Gastroesophageal sphincter (tissue), 4 donors: ENCODE data around the gene PYURF. TPM values are rescaled to one million over a fixed set of nuclear protein-coding genes. Genes with fewer than 3 reads are reported as not detected.

Source experiments
- ATAC-seq: fragments of 150-250 bp; one replicate; pipeline ENCODE4 v1.9.1; 2016; ENCODE audit warnings: mild to moderate bottlenecking, moderate library complexity
- H3K27ac ChIP-seq, 4 donors: fragments of 200-600 bp; sonication (generic) in 3 of 4; 1 replicate in 3 of 4; 2 replicates in 1 of 4; pipeline ENCODE4 v1.5.1; 2016 to 2019
- H3K27me3 ChIP-seq: fragments of 200-600 bp; sonication (generic); one replicate; pipeline ENCODE4 v1.5.1; 2019
- H3K36me3 ChIP-seq, 2 donors: fragments of 200-600 bp; sonication (generic); one replicate each; pipeline ENCODE4 v1.5.1; 2019; ENCODE audit warnings: control low read depth in 1 of 2
- H3K4me1 ChIP-seq, 3 donors: fragments of 200-600 bp; sonication (generic); 1 replicate in 2 of 3; 2 replicates in 1 of 3; pipeline ENCODE4 v1.5.1; 2016 to 2019; ENCODE audit warnings: control low read depth in 2 of 3
- H3K4me3 ChIP-seq, 2 donors: fragments of 200-600 bp; sonication (generic); one replicate each; pipeline ENCODE4 v1.5.1; 2019; ENCODE audit warnings: mild to moderate bottlenecking in 1 of 2, moderate library complexity in 1 of 2
- H3K9me3 ChIP-seq, 3 donors: fragments of 200-600 bp; sonication (generic); one replicate each; pipeline ENCODE4 v1.5.1; 2017 to 2019; ENCODE audit warnings: control low read depth in 2 of 3
- CTCF ChIP-seq, 4 experiments: fragments of 200-600 bp in 2 of 4; fragments of 450-650 bp in 2 of 4; sonication (generic) in 1 of 4; IDR thresholded peaks; one replicate each; pipeline ENCODE4 v1.5.1; 2017 to 2019; ENCODE audit warnings: antibody characterized with exemption in 4 of 4, mild to moderate bottlenecking in 2 of 4, moderate library complexity in 2 of 4
- EP300 ChIP-seq: sonication (generic); formaldehyde crosslinking; IDR thresholded peaks from one replicate; pipeline ENCODE4 v1.6.1; 2017; ENCODE audit warnings: antibody characterized with exemption, mild to moderate bottlenecking
- POLR2A ChIP-seq, 2 donors: fragments of 450-650 bp; IDR thresholded peaks; one replicate each; pipeline ENCODE4 v1.6.1; 2017; ENCODE audit warnings: antibody characterized with exemption in 2 of 2, mild to moderate bottlenecking in 2 of 2, moderate library complexity in 1 of 2
- POLR2AphosphoS5 ChIP-seq: sonication (generic); formaldehyde crosslinking; IDR thresholded peaks from one replicate; pipeline ENCODE4 v1.6.1; 2017; ENCODE audit warnings: antibody characterized with exemption
- WGBS, 2 donors: methylation state at CpG; one replicate each; pipeline ENCODE4 v1.1.5; 2018; ENCODE audit warnings: low coverage in 1 of 2; 5-methylcytosine and 5-hydroxymethylcytosine counted together
- total RNA-seq, 4 donors: library from RNA; depleted of rRNA; stranded (reverse); fragments of >200 nt; gene quantifications; one replicate each; pipeline ENCODE4 v1.1.0, GENCODE V29; 2016

Gene PYURF
- total RNA-seq, 4 donors from 2014 or later = 78.1 to 108 (median 96.4) TPM

- H3K27ac ChIP-seq = no peak overlapping the region
- H3K9me3 ChIP-seq = no peaks in the 10 kb centered on the region
- no peak for ATAC-seq
- no peaks in the 10 kb centered on the region for H3K27me3 ChIP-seq
- H3K36me3 ChIP-seq = no peaks in the 10 kb centered on the region
- TF ChIP-seq CTCF (IDR thresholded peaks at IDR 0.05) (no peak), EP300 (no peak), POLR2AphosphoS5 (no peak), POLR2A (IDR thresholded peaks at IDR 0.05) (no peak)
- no peaks in the 10 kb centered on the region for H3K4me1 ChIP-seq
- H3K4me3 ChIP-seq = no peak overlapping the region
- 63 to 70% methylated on average over 6 of the region's 6 CpGs for WGBS, 2 donors
Observed at GRCh38 chr4:88533088-88533790, 9.7 kb upstream of the PYURF start.

- Histone ChIP-seq H3K4me1 (peaks cover 0 to 1% (median 1%) of the 10 kb centered on the region in 3 donors), H3K27me3 (no peaks in the 10 kb centered on the region), H3K9me3 (no peaks in the 10 kb centered on the region), H3K4me3 (no peak overlapping the region), H3K27ac (no peak overlapping the region), H3K36me3 (no peaks in the 10 kb centered on the region)
- no peak for ATAC-seq
- TF ChIP-seq POLR2AphosphoS5 (no peak), POLR2A (IDR thresholded peaks at IDR 0.05) (no peak), EP300 (no peak), CTCF (IDR thresholded peaks at IDR 0.05) (no peak)
- WGBS, 2 donors = 62 to 80% methylated on average over 1 to 3 of the region's 3 CpGs
Observed at GRCh38 chr4:88531549-88531948, 8.0 kb upstream of the PYURF start.

GRCh38 chr4:88528861-88529260, 5.3 kb upstream of the PYURF start:
- no peaks in the 10 kb centered on the region for H3K27me3 ChIP-seq
- no peak for TF ChIP-seq CTCF (IDR thresholded peaks at IDR 0.05)
- TF ChIP-seq POLR2A (IDR thresholded peaks at IDR 0.05) = no peak
- TF ChIP-seq EP300 = no peak
- no peak for TF ChIP-seq POLR2AphosphoS5
- 70 to 74% methylated on average over 2 to 3 of the region's 3 CpGs for WGBS, 2 donors
- no peak overlapping the region for H3K4me3 ChIP-seq
- peaks cover 7 to 28% (median 9%) of the 10 kb centered on the region in 3 donors for H3K4me1 ChIP-seq
- no peak for ATAC-seq
- no peaks in the 10 kb centered on the region for H3K9me3 ChIP-seq
- no peak overlapping the region for H3K27ac ChIP-seq
- no peaks in the 10 kb centered on the region for H3K36me3 ChIP-seq

GRCh38 chr4:88527787-88528186, 4.2 kb upstream of the PYURF start:
- no peak for ATAC-seq
- H3K27ac ChIP-seq = no peak overlapping the region
- no peaks in the 10 kb centered on the region for H3K9me3 ChIP-seq
- 93 to 96% methylated on average over 6 of the region's 8 CpGs for WGBS, 2 donors
- H3K4me3 ChIP-seq = no peak overlapping the region
- peaks cover 7 to 29% (median 9%) of the 10 kb centered on the region in 3 donors for H3K4me1 ChIP-seq
- H3K36me3 ChIP-seq = no peaks in the 10 kb centered on the region
- TF ChIP-seq POLR2A (IDR thresholded peaks at IDR 0.05) (no peak), POLR2AphosphoS5 (no peak), CTCF (IDR thresholded peaks at IDR 0.05) (no peak), EP300 (no peak)
- H3K27me3 ChIP-seq = no peaks in the 10 kb centered on the region

- TF ChIP-seq CTCF (IDR thresholded peaks at IDR 0.05) = peak in 3 of 4 experiments; percentile 15 to 21 (median 19)
- no peak for TF ChIP-seq EP300
- TF ChIP-seq POLR2AphosphoS5 = no peak
- TF ChIP-seq POLR2A (IDR thresholded peaks at IDR 0.05) = no peak
- H3K36me3 ChIP-seq = peaks cover 2 to 5% of the 10 kb centered on the region in 2 donors
- peak overlapping the region in 3 of 4 donors; percentile 64 to 93 (median 89) for H3K27ac ChIP-seq
- no peak overlapping the region for H3K4me3 ChIP-seq
- no peak for ATAC-seq
- peaks cover 7 to 43% (median 9%) of the 10 kb centered on the region in 3 donors for H3K4me1 ChIP-seq
- WGBS, 2 donors = 14% methylated on average over 1 of the region's 1 CpG; no CpG with 5 or more reads in 1 of the 2 donors
- H3K9me3 ChIP-seq = no peaks in the 10 kb centered on the region
- no peaks in the 10 kb centered on the region for H3K27me3 ChIP-seq
Observed at GRCh38 chr4:88526221-88526815, 2.7 kb upstream of the PYURF start.
